Adrenal gland (tissue), 12 donors: ENCODE data around the gene MARCHF10. TPM values are rescaled to one million over a fixed set of nuclear protein-coding genes. Genes with fewer than 3 reads are reported as not detected.
A peak's percentile ranks its signal among the peaks of the same experiment; 100 is the strongest.

Source experiments
- DNase-seq, 7 donors: peaks; one replicate each; pipeline ENCODE4 v3.0.0-alpha.2; 2019 to 2020
- H3K27ac ChIP-seq, 5 donors: fragments of 200-600 bp; sonication (generic) in 4 of 5; 1 replicate in 3 of 5; 2 replicates in 2 of 5; pipeline versions ENCODE4 v1.5.1 to v1.8.0; 2016 to 2020; ENCODE audit warnings: mild to moderate bottlenecking in 1 of 5
- H3K27me3 ChIP-seq: fragments of 200-600 bp; 2 replicates; pipeline ENCODE4 v1.8.0; 2021
- H3K36me3 ChIP-seq, 2 donors: fragments of 200-600 bp; replicated peaks in 1 of 2; 1 replicate in 1 of 2; 2 replicates in 1 of 2; pipeline versions ENCODE4 v1.5.1 to v1.8.0; 2018 to 2022
- H3K4me1 ChIP-seq, 2 donors: fragments of 200-600 bp; replicated peaks in 1 of 2; 1 replicate in 1 of 2; 2 replicates in 1 of 2; pipeline versions ENCODE4 v1.5.1 to v1.8.0; 2018 to 2021
- H3K4me3 ChIP-seq, 4 donors: fragments of 200-600 bp; sonication (generic) in 3 of 4; one replicate each; pipeline ENCODE4 v1.5.1; 2016 to 2018
- H3K9me3 ChIP-seq, 3 donors: fragments of 200-600 bp; sonication (generic) in 1 of 3; replicated peaks in 1 of 3; 1 replicate in 2 of 3; 2 replicates in 1 of 3; pipeline versions ENCODE4 v1.5.1 to v1.8.0; 2016 to 2021
- POLR2A ChIP-seq, 2 donors: fragments of 450-650 bp; IDR thresholded peaks; one replicate each; pipeline ENCODE4 v1.6.1; 2017; ENCODE audit warnings: antibody characterized with exemption in 2 of 2, mild to moderate bottlenecking in 2 of 2, moderate library complexity in 1 of 2
- WGBS, 4 donors: extraction: QIAGEN DNeasy Blood & Tissue Kit in 2 of 4; methylation state at CpG; one replicate each; pipeline versions ENCODE4 v1.1.5 to v1.1.7; 2013 to 2017; 5-methylcytosine and 5-hydroxymethylcytosine counted together
- intact Hi-C, 2 donors: fragments of 100-400 bp; cut with DNase I; formaldehyde crosslinking; loops; one replicate each; pipeline versions ENCODE4 v1.14.1 to v1.15.0; 2022 to 2023
- polyA plus RNA-seq, 3 donors: library from polyadenylated mRNA; stranded (reverse); fragments of 200-250 nt in 2 of 3; fragments of 350-450 nt in 1 of 3; fragmentation: Illumina TruSeq in 1 of 3; extraction: RNeasy Lipid Tissue Mini Kit (QIAGEN cat#74804) in 1 of 3; gene quantifications; one replicate each; pipeline ENCODE4 v1.2.3, GENCODE V29; 2013 to 2014
- total RNA-seq, 9 donors: library from RNA; depleted of rRNA in 4 of 9; stranded (reverse); fragments of >200 nt in 4 of 9; fragments of 120-200 nt in 1 of 9; fragmentation: NEBNext Ultra II Directional in 1 of 9; extraction: Animal tissue kit (Norgen Biotek cat#: 25700) in 1 of 9; gene quantifications; one replicate each; pipeline versions ENCODE4 v1.1.0 to v1.2.4, GENCODE V29; 2013 to 2023
- TF ChIP-seq, protein P1 (sequence below), 6 experiments: fragments of 450-650 bp in 4 of 6; fragments of 200-600 bp in 2 of 6; sonication (generic) in 1 of 6; IDR thresholded peaks; 1 replicate in 5 of 6; 2 replicates in 1 of 6; pipeline versions ENCODE4 v1.5.1 to v1.8.0; 2016 to 2021; ENCODE audit warnings: antibody characterized with exemption in 6 of 6, mild to moderate bottlenecking in 2 of 6, moderate library complexity in 1 of 6
- donor health status: healthy with polysubstance abuse.
- donor health status: Bipolar disorder and iron deficiency.
- donor health status: DM: yes; HTN: yes; CAD: no.
- donor health status: DM: no; HTN: no; CAD: no.
- donor health status: DM: no; HTN: no; CAD: no.
- donor health status: DM: yes; HTN: yes; CAD: no.

The MARCHF10 gene
- total and polyA plus RNA-seq, 12 donors: 0.31 to 0.64 (median 0.43) TPM; not detected in 8

DNA sequence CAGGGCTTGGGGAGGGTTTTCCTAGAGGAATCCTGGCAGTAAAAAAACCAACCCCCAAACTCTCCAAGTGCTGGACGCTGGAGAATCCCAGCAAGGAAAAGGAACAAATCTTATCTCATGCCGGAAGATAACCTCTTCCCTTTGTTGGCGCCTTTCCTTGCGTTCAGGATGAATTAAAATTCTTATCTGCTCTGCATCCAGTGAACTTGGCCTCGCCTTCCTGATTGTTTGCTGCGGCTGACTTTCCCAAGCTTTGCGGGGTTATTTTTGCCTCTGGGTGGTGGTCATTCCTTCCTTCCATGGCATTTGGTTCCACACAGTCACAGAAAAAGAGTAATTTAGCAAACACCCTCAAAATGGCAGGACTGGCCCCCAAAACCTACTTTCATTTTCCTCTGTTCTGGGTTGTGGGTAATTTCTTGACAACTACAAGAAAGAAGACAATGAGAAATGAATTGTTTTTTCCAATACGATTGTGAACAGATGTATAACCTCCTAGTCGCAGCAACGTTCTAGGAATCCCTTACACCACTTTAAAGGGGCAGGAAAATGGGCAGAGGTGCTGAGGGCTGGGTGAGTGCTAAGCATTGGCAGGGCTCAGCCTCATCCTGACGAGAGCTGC lies 102.8 kb downstream of the MARCHF10 start:
- no peaks in the 10 kb centered on the region for H3K27me3 ChIP-seq
- H3K36me3 ChIP-seq: no peaks in the 10 kb centered on the region
- TF ChIP-seq, protein P1, sequence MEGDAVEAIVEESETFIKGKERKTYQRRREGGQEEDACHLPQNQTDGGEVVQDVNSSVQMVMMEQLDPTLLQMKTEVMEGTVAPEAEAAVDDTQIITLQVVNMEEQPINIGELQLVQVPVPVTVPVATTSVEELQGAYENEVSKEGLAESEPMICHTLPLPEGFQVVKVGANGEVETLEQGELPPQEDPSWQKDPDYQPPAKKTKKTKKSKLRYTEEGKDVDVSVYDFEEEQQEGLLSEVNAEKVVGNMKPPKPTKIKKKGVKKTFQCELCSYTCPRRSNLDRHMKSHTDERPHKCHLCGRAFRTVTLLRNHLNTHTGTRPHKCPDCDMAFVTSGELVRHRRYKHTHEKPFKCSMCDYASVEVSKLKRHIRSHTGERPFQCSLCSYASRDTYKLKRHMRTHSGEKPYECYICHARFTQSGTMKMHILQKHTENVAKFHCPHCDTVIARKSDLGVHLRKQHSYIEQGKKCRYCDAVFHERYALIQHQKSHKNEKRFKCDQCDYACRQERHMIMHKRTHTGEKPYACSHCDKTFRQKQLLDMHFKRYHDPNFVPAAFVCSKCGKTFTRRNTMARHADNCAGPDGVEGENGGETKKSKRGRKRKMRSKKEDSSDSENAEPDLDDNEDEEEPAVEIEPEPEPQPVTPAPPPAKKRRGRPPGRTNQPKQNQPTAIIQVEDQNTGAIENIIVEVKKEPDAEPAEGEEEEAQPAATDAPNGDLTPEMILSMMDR (IDR thresholded peaks at IDR 0.05): no peak
- no peak for TF ChIP-seq POLR2A (IDR thresholded peaks at IDR 0.05)
- intact Hi-C loops: loop anchor here (5.0 to 10.0 kb wide), 3 partner anchors 262 to 710 kb away; partner anchors contain the start of gene TANC2 (in 1 of the 2)
- peaks cover 0 to 4% (median 0%) of the 10 kb centered on the region in 3 donors for H3K9me3 ChIP-seq
- DNase-seq: peak in 1 of 7 donors; percentile 25
- H3K27ac ChIP-seq: peak overlapping the region in 1 of 5 donors; percentile 68
- H3K4me3 ChIP-seq: peak overlapping the region in 1 of 4 donors; percentile 87
- 47 to 50% (median 49%) methylated on average over 11 of the region's 11 CpGs for WGBS, 4 donors
- H3K4me1 ChIP-seq: peaks cover 4 to 11% of the 10 kb centered on the region in 2 donors

DNA sequence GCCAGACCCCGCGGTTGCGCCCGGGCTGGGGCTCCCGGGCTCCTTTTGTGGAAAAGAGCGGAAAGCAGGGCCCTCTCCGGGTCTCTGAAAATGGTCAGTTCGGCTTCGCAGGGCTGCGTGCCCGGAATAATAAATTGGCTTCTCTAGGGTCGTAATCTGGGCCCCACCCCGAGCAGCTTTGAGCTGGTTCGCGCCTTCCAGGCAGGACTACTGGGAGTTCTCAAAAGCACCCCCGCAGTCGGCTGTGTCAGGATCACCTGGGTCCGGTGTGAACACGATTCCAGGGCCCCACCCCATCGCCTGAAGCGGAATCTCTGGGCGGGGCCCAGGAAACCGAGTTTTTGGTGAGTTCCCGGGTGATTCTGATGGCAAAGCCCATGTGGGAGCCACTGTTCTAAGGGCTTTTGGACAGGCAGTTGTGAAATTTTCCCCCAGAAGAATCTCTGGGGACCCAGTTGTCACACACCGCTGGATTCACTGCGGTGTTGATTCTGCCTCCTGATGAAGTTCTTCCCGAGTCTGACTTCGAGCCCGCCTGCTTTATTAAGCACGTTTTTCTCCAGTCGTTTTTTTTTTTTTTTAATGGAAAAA lies 103.6 kb downstream of the MARCHF10 start:
- TF ChIP-seq POLR2A (IDR thresholded peaks at IDR 0.05): no peak
- TF ChIP-seq, protein P1 (IDR thresholded peaks at IDR 0.05): no peak
- peak overlapping the region in 2 of 4 donors; percentile 24 to 87 for H3K4me3 ChIP-seq
- peaks cover 4 to 11% of the 10 kb centered on the region in 2 donors for H3K4me1 ChIP-seq
- peak overlapping the region in 3 of 5 donors; percentile 29 to 68 (median 39) for H3K27ac ChIP-seq
- H3K9me3 ChIP-seq: peaks cover 0 to 4% (median 0%) of the 10 kb centered on the region in 3 donors
- DNase-seq: no peak
- H3K27me3 ChIP-seq: no peaks in the 10 kb centered on the region
- intact Hi-C loops: loop anchor here (10.0 kb wide), 2 partner anchors 700 to 710 kb away; no protein-coding TSS in a partner anchor
- no peaks in the 10 kb centered on the region for H3K36me3 ChIP-seq
- WGBS, 4 donors: 17 to 42% (median 22%) methylated on average over 13 to 31 of the region's 31 CpGs

DNA sequence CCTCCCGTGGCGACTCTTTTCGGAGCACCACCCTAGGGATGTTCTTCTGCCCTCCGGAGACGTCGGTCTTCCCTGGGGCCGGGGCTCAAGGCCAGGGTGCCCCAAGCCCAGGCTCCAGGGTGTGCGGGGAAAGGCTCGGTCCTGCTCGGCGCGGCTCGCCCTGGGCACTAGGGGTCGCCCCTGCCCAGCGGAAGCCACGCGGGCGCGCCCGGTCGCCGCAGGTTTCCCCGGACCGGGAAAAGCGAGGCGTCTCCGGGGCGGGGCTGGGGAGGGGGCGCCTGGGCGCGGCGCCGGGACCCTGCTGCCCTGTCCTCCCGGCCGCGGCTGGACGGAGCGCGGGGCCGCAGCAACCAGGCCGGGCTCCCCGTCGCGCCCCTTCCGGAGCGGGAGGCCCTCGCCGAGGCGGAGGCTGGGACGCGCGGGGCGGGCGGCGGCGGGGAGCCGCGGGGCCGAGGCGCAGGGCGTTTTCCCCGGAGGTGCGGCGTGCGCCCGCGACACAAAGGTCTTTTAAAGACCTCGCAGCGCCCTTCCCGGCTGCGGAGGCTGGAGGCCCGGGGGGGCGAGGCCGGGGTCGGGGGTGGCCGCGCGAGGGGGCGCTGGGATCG lies 104.2 kb downstream of the MARCHF10 start:
- Histone ChIP-seq H3K36me3 (no peaks in the 10 kb centered on the region), H3K27me3 (no peaks in the 10 kb centered on the region), H3K4me3 (peak overlapping the region in 2 of 4 donors; percentile 24 to 87), H3K9me3 (peaks cover 0 to 4% (median 0%) of the 10 kb centered on the region in 3 donors), H3K27ac (peak overlapping the region in 3 of 5 donors; percentile 29 to 68 (median 39)), H3K4me1 (peaks cover 4 to 11% of the 10 kb centered on the region in 2 donors)
- 1% methylated on average over 22 to 80 of the region's 80 CpGs; no CpG with 5 or more reads in 1 of the 4 donors for WGBS, 4 donors
- DNase-seq: peak; percentile 47 to 79 (median 68)
- intact Hi-C loops: loop anchor here (2.0 to 10.0 kb wide), 3 partner anchors 267 to 711 kb away; no protein-coding TSS in a partner anchor
- TF ChIP-seq POLR2A (IDR thresholded peaks at IDR 0.05): no peak
- TF ChIP-seq, protein P1 (IDR thresholded peaks at IDR 0.05): peak; percentile 41 to 89 (median 72)

DNA sequence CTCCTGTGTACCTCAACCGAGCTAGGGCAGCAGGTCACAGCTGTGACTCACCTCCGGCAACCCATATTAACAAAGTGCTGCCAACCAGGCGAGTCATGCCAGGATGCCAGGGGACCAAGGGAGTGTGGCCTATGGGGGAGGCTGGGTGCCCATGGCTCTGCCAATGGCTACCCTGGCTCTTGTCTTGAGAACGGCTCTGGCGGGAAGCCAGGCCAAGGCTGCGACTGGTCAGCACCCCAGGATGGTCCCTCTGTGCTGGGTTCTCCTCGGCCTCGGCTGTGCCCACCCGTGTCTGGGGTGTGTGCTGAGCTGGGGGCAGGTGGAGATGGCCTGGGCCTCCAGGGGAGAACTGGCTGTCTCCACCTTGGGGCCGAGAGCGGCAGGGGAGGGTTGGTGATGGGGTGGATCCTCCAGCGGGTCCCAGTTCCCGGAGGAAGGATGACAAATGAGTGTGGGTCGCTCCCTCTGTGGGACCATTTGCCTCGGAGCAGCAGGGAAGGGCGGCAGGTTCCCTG lies 104.8 kb downstream of the MARCHF10 start:
- intact Hi-C loops: loop anchor here (2.0 to 10.0 kb wide), 3 partner anchors 267 to 711 kb away; no protein-coding TSS in a partner anchor
- TF ChIP-seq, protein P1 (IDR thresholded peaks at IDR 0.05): no peak
- no peak for TF ChIP-seq POLR2A (IDR thresholded peaks at IDR 0.05)
- no peaks in the 10 kb centered on the region for H3K9me3 ChIP-seq
- H3K4me1 ChIP-seq: peaks cover 4 to 11% of the 10 kb centered on the region in 2 donors
- no peak overlapping the region for H3K27ac ChIP-seq
- H3K36me3 ChIP-seq: no peaks in the 10 kb centered on the region
- 4 to 33% (median 22%) methylated on average over 4 to 16 of the region's 16 CpGs for WGBS, 4 donors
- peak in 5 of 7 donors; percentile 30 to 68 (median 45) for DNase-seq
- H3K4me3 ChIP-seq: peak overlapping the region in 1 of 4 donors; percentile 87
- H3K27me3 ChIP-seq: no peaks in the 10 kb centered on the region
